GM21360 (cell line): Measurements from ENCODE around the gene PDIA6.
"Not testable (repeated sequence)": the region's sequence is repeated elsewhere in the genome, so short reads cannot be mapped to it uniquely, and the experiment has no call there.

Source experiments
- ATAC-seq: cut with Tn5 transposase; IDR thresholded peaks from one replicate; pipeline ENCODE4 v1.9.1; 2021; ENCODE audit warnings: mild to moderate bottlenecking, moderate library complexity; ENCODE audit not compliant: unreplicated experiment

The PDIA6 gene

DNA sequence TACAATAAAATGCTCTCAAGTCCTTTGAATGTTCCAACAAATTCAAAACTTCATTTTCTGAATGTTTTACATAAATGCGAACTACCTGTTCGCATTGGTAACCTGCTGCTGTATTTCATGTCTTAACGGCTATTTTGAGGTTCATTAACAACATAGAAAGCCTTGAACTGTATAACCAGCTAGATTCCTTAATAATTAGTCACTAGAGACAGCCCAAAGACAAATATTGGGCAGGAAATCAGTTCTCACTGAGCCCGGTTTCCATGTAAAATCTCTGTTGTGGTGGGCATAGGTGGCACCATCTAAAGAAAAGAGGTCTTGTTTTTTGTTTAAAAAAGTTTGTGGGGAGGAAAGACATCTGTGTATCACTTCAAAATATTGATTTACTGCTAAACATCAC is 29.2 kb downstream of the PDIA6 start:
- no peak for ATAC-seq

GRCh38 chr2:10781746-10782145 is 30.8 kb downstream of the PDIA6 start:
- no peak for ATAC-seq

DNA sequence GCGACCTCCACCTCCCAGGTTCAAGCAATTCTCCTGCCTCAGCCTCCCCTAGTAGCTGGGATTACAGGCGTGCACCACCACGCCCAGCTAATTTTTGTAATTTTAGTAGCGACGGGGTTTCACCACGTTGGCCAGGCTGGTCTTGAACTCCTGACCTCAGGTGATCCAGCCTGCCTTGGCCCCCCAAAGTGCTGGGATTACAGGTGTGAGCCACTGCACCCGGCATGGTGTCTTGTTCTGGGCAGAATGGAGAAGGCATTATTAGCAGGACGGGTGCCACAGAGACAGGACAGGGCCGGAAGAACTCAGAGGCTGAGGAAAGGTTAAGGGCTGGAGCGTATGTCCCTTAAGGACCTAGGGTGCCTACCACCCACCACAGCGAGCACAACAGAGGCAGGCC is 31.8 kb downstream of the PDIA6 start:
- not testable (repeated sequence) for ATAC-seq

GRCh38 chr2:10780491-10780820 is 32.1 kb downstream of the PDIA6 start:
- ATAC-seq = no peak

GRCh38 chr2:10779776-10780490 is 32.7 kb downstream of the PDIA6 start:
- no peak for ATAC-seq

DNA sequence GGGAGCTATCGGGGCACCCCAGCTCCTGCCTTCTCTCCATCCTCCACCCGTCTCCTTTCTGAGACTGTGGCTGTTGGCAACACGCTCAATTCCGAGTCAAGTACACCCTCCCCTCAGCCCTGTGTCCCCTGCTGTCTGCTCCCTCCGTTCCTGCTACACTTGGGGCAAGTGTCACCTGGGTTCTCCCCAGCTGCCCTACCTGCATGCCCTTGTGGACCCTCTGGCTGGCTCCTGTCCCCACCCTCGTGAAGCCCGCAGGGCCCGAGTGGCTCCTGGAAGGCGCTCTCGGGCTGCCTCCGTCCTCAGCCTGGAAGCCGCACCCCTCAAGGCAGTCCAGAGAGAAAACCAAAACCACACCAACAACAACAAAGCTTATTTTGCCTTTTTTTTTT is 33.9 kb downstream of the PDIA6 start:
- ATAC-seq = no peak

DNA sequence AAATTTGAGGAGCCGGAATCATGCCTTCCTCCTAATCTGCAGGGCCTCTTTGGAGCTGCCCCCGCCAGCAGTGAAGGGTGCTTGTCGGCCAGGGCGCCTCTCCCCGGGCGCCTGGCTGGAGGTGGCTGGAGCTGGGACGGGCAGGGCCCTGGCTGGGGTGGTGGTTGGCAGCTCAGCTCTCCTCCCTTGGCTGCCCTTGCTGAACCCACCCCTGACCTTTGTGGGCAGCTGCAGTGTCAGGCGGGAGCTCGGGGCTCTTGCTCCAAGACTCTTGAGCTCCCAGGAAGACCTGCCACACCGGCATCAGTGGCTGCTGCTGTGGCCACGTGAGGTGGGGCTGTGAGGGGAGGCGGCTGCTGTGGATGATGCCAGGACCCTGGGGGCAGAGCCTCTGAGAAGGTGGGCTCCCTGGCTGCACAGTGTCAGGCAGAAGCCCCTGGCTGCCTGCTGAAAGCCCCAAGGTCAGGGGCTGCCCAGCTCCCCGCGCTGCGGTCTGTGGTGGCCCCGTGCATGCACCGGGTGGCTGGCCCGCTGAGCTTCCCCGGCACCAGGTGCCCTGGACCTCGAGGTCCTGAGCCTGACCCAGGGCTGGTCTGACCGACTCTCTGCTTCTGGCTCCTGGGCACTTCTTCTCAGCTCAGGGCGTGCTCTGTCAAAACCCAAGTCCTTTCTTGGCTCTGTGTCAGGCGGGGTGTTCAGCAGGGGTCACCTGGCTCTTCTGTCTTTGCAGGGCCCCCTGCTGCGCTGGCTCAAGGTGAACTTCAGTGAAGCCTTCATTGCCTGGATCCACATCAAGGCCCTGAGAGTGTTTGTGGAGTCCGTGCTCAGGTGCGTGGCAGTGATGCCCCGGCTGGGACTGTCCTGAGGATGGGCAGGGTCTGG is 34.5 kb downstream of the PDIA6 start:
- ATAC-seq = no peak

- no peak for ATAC-seq
Observed at GRCh38 chr2:10777111-10777841, 35.3 kb downstream of the PDIA6 start.

DNA sequence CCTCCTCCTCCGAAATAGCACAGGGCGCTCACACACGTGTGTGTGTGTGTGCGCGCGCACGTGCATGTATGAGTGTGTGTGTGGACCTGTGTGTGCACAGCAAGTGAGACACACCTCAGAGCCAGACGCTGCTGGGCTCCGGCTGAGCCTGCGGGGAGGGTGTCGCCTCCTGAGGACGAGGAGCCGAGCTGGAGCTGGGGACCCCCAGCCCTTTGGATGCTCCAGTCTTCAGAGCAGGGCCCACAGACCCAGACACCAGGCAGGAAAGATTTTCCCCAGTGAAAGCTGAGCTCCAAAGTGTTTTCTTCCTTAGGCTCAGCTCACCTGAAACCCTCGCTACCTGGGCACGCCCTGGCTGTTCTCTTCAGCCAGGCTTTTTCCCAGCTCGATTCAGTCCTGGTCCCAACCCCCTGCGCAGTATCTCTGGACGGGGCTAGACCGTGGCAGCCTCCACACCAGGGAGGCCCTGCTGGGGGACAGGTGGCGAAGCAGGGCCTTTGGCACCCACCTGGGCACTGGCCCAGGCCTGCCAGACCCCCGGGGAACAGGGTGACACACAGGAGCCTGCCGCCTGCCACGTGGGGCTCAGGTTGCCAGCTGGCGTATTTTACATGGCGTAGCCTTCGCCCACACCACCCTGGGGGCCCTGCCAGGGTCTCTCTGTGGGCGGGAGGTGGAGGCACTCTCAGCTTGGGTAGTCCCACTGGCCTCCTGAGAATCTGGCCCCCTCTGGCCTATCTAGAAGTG is 36.2 kb downstream of the PDIA6 start:
- ATAC-seq = no peak

- no peak for ATAC-seq
Observed at GRCh38 chr2:10775831-10776230, 36.8 kb downstream of the PDIA6 start.

DNA sequence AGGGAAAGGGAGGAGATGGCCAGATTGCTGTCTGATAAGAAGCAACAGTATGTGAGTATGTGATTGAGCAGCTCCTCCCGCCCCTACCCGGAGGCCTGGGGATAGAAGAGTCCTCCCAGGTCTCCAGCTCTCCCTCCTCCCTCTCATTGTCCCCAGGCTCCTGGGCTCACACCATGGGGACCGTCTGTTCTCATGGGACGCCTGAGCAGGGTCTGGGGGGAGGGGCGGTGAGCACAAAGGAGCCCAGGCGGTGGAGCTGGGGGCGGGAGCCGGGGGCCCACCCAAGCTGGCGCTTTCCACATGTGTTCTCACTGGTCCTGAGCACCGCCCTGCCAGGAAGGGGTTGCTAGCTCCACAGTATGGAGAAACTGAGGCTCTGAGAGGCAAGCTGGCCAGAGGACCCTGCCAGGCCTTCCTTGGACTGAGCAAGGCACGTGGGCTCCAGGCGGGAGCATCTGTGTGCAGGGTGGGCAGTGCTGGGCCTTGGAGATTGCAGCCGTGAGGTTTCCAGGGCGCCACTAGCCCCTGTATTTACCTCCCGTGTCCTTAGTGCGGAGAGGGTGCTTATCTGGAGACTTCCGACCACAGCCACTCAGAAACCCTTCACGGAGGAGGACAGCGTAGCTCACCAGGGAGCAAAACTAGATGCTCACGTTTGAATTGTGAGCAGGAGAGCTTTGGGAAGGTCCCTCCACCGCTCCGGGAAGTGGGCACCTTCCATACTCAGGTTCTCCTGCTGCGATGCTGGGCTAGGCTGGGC is 37.4 kb downstream of the PDIA6 start:
- ATAC-seq = no peak

- no peak for ATAC-seq
Observed at GRCh38 chr2:10774394-10774793, 38.2 kb downstream of the PDIA6 start.

GRCh38 chr2:10773821-10774341 is 38.7 kb downstream of the PDIA6 start:
- ATAC-seq = no peak

- ATAC-seq = no peak
Observed at GRCh38 chr2:10772868-10773215, 39.7 kb downstream of the PDIA6 start.

DNA sequence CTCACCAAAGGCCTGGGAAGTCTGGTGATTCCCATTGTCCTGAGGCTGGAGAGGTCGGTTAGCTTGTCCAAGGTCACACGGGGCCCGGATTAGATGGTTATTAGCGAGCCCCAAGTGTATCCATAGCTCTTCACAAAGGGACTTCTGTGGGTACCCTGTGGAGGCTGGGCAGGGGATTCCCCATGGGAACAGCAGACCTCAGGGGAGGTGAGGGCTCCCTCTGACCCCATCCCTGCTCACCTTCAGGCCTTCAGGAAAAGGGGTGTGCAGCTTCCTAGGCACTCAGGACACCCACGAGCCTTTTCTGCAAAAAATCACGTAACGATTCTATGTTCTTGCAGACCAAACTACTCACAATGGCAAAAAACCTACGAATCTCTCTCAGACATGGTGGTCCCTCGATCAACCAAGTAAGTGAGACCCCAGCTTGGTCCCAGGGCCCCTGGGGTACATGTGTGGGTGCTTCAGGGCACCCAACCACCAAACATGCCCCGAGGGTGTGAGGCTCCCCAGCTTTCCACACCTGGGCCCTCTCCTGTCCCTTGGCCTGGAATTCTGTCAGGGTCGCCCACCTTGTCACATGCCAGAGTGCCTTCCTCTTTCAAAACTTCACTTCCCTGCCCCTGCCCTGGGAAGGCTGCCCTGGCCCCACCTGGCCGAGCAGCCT is 40.3 kb downstream of the PDIA6 start:
- ATAC-seq = no peak

GRCh38 chr2:10771786-10772185 is 40.8 kb downstream of the PDIA6 start:
- no peak for ATAC-seq

GRCh38 chr2:10770956-10771750 is 41.4 kb downstream of the PDIA6 start:
- ATAC-seq = no peak

DNA sequence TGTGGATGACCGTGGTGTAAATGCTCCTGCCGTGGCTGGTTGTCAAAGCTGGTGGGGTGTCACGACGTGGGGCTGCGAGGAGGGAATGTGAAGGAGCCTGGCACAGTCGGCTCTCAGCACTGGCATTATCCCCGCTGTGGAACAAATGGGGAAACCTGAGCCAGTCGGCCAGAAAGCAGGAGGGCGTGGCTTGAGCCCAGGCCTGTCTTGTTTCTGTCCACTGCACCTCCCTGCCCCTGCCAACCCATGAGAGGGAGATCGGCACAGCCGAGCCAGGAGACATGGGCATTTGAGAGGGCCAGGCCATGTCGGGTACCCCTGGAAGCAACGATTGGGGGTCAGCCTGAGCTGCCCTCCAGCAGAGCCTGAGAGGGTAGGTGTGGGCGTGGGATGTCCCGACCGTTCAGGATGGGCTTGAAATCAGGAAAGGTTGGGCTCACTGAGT is 44.5 kb downstream of the PDIA6 start:
- no peak for ATAC-seq

GRCh38 chr2:10765914-10766313 is 46.7 kb downstream of the PDIA6 start:
- ATAC-seq = no peak
